ENCODE data around the gene DNAH6.

DNA sequence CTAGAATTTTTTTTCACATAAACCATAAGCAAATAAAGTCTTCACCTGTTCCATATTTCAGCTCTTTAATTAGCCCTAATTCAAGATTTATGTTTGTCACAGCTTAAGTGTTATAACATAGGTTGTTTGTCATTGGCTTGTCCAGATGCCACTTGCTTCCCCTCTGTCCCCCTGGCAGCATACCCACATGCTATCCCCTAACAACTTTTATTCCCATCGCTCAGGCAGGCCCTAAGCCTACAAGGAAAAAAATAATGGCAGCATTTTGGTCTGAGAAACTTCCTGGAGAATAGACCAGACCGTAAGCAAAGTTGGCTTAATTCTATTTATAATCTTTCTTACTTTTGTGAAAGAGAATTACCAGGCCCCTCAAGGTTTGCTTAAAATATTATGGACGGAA lies 173.9 kb downstream of the DNAH6 start:
- TF ChIP-seq YY1 (IDR thresholded peaks at IDR 0.05; ENCODE audit: insufficient read depth, insufficient read length) (no peak), ZNF274 (IDR thresholded peaks at IDR 0.05; ENCODE audit: low read depth, low read length) (no peak), SUZ12 (IDR thresholded peaks at IDR 0.05; ENCODE audit: extremely low read depth, insufficient read depth, insufficient read length) (no peak)

Measured in NT2/D1 (cell line).